ENCODE data around the gene SPINK8.
"Not testable (repeated sequence)": the region's sequence is repeated elsewhere in the genome, so short reads cannot be mapped to it uniquely, and the experiment has no call there.

Gene SPINK8

DNA sequence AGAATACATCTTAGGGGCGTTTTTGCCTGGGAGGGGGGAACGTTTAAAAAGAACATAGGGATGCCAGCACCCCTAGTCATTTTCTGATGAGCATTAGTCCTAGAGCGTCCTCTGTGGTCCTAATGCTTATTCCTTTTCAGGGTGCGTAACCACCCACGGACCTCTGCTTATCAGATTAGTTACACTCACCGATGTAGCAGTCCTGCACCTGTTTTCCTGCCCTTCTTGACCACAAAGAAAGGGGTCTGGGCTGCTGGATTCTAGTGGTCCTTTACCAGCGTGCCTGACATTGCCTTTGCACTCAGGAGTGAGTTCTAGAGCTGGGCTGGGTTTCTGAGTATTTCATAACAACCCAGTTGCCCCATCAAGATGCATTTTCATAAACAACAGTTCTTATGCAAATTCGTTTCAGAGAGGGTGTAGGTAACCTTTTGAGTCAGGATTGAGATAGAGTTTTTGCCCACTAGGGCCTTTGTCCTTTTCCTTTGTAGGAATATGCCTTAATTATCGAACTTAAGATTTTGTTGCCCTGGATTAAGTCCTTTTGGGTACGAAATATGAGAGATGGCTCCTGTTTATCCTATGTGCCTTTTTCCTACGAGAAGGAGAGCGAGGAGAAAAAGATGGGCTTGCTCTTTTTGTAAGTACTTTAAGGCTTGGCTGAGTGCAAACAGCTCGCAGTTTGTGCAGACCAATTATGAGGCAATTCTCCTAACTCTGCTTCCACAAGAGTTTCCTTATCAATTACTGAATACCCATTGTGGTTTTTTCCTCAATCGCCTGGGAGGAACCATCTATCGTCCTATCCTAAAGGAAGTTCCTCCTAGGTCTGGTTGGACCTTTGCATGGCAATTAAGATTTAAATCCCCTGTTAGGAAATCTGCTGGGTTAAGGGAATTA is at the start of gene SPINK8:
Gene SPINK8, minus strand, starts transcription at position 316 of the 900 bp plus-strand sequence. CDS start 5,320 bp downstream, outside the sequence.
- not testable (repeated sequence) for DNase-seq

DNA sequence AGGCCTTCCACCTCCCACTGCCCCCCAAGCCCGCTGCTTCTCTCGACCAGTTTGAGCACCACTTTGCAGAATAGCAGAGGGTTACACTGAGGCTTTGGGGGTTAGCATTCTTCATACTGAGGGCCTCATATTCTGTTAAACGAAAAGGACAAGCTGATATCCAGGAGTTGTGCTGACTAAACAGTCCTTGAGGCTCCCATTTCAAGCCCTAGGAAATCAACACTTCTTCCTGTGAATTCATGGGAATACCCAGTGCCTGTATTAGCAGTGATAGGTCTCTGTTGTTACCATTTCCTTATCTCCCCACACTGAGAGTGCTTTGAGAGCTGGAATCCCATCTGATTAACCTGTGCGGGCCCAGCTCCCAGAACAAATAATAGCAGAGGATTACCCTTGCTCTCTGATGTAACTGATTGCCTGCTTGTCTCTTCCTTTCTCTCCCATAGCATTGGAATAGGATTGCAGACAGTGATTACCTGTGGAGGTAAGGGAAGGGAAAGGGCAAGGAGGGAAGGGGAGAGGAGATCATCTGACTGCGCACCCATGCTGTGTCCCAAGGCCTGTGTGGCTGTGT is 39.5 kb upstream of the SPINK8 start:
- DNase-seq, result no peak

DNA sequence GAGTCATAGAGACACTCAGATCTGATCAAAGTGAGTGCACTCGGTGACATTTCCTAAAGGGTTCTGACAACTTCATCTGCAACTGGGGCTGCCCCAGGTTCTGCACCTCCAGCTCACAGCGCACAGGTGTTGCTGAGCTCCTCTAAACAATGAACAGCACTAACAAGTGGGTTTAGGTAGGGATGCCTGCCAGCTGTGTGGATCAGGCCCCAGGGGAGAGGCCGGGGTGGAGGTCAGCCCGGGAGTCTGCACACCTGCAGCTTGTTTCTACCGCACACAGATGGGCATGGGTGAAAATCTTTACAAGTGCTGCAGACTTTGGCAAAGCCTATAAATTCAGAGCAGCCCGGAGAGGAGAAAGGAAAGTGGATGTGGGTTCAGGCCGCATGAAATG is 38.9 kb upstream of the SPINK8 start:
- DNase-seq, result no peak

DNA sequence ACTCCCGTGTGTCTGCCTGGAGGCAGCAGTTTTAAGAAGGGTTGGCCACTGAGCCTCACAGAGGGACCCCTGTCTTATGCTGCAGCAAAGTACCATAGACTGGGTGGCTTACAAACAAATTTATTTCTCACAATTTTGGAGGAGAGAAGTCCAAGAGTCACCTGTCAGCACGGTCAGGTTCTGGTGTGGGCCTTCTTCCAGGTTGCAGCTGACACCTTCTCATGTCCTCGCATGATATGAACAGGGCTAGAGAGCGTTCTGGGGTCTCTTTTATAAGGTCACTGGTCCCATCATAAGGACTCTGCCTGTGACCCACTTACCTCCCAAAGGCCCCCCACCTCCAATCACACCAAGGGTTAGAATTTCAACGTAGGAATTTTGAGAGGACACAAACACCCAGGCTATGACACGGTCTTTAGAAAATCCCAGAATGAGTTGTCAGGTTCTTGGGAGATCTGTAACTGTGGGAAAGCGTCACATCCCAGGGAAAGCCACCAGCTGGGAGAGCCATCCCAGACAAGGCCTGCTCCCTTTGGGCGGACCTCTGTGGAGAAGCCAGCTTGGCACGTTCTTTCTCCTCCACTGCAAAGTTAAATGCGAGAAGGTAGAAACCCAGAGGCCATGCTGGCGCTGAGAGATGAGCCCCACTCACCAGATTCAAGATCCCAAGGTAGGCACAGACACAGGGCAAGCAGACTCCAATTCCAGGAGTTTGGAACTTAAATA is 38.4 kb upstream of the SPINK8 start, which contains the start of gene FBXW12:
Gene FBXW12, plus strand, starts transcription at position 569 of the 726 bp plus-strand sequence. CDS start 549 bp downstream, outside the sequence.
- DNase-seq, result no peak

DNA sequence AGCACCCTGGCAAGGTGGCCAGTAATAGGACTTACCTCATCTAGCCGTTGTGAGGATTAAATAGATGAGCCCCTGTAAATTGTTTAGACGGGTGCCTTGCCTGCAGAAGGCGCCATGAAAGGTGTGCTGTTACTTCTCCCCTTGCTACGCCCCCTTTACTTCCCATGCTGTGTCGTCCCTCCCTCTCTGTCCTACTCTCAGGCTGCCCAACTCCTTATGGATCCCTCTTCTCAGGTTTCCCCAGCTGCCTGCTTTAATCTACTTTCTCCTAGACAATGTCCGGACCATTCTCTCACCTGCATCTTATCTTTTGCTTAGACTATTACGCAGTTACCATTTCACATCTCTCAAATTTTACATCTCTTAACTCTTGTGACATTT is 36.9 kb upstream of the SPINK8 start:
- DNase-seq, result no peak

DNA sequence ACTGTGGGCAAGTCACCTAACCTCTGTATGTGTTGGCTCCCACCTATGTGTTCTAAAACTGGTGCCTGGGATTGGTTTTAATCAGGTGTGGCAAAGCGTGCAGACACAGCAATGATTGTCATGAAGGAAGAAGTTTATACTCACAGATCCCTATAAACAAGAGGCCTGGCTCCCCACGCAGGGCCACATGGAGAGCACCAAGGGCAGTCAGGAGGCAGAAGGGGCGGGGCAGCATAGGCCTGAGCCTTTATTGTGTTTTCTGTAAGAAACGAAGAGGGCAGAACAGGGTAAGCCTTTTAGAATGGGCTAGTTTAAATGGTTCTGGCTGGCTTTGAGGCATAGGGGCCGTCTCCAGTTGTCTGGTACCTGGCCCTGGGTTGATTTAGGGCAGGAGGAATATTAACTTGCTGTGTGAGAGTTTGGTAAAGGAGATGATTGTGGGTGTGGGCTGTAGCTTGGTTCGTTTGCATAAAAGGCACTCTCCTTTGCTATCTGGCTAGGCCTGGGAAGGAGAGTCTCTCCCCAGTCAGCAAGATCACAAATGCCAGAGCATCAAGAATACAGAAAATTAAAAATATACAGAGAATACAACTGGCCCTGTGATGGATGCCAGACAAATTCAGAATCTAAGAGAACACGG is 36.4 kb upstream of the SPINK8 start:
- DNase-seq, result no peak

DNA sequence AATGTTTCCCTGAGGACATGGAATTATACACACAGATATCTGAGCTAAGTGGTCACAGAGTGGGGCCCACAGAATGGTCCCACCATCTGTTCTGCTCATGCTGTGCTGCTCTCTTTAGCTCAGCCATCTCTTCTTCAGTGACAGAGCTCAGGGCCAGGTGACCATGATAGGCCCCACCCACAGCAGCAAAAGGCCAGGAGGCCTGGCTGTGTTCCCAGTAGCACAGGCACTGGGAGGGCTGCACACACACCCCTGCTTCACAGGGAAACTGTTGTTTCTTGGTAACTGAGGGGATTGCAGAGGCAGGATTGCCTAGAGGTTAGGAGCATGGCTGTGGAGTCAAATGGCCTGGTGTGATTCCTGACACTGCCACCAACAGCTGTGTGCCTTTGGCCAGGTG is 33.7 kb upstream of the SPINK8 start:
- no peak for DNase-seq

DNA sequence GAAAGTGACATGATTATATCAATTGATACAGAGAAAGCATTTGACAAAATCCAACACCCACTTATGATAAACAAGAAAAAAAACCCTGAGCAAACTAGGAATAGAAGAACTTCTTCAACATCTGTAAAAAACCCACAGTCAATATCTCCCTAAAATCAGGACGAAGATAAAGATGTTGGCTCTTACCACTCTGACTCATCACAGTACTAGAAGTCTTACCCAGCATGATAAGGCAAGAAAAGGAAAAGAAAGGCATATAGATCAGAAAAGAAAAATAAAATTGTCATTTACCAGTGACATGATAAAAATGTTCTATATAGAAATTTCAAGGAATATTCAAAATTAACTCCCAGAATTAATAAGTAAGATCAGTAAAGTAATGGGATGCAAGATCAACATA is 31.4 kb upstream of the SPINK8 start:
- DNase-seq, result no peak

DNA sequence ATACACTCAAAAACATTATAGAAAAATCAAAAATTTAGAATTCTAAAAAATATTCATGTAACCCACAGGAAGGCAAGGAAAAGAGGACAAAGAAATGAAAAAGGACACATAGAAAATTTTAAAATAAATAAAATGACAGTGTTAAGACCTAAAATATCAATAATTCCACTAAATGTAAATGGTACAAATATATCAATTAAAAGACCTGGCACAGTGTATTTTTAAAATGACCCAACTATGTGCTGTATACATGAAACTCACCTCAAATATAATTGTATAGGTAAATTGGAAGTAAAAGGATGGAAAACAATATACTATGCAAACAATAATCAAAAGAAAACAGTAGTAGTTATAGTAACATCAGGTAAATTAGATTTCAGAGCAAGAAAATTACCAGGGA is 28.5 kb upstream of the SPINK8 start:
- DNase-seq, result no peak

DNA sequence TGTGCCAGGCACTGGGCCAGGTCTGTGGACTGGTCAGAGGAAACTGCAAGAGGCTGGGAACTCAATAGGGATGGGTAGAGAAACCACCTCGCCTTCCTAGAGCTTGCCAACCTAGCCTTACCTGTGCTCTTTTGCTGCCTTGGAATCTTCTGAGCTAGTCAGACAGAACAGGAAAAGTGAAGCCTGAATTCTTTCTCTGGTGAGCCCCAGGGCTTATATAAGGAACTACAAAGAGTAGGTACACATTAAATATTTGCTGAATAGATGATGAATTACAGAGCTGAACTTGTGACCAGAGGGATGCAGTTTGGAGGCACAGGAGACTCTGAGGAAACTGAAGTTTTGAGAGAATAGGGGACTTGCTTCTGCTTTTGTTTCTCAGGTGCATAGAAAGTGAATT is 23.0 kb upstream of the SPINK8 start:
- DNase-seq, result no peak

DNA sequence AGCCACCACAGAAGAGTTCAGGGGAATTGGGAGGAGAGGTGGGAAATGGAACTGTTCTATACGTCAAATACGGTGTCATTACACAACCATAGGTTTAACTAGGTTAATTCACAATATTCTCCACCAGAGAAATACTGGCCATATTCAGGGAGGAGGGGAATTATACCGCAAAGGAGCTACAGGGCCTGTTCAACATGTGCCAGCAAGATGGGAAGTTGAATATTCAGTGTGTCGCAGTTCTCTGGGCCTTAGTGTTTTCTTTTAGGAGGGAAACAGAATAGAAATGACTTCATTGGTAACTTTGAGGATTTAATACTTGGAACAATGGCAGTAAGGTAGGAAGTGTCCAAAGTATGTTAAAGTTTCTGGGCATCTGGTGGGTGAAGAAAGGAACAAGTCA is 20.5 kb upstream of the SPINK8 start:
- DNase-seq, result no peak

DNA sequence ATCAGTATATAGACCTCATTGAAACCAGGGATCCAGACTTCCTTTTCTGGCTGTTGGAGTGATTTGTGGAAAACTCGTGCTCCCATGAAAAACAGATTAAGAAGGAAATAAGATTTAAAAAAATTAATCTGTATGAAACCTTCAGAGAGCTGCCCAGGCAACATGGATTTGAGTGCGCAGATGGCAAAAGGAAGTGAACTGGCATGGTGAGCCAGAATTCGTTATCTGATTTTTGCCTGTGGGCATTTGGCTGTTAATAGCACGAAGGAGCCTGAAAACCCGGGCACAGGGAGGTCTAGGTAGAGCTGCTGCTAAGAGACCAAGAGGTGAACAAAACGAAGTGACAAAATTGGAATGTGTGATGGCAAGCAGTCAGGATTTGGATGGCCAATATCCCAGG is 19.1 kb upstream of the SPINK8 start:
- no peak for DNase-seq

DNA sequence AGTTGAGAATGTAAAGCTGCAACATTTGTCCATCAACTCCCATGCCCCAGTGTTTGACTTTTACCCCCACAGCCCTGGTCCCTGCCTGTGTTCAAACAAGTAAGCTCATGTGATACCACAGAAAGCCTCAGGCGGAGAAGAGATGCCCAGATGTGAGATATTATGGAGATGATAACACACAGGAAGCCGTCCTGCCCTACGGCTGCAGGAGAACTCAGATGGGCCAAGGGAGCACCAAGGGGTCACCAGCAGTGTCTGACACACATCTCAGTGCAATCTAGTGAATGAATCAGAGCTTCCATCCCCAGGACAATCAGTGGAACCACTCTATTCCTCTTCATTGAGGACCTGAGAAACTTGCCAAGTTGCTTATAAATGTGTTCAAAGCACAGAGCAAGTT is 14.0 kb upstream of the SPINK8 start:
- no peak for DNase-seq

DNA sequence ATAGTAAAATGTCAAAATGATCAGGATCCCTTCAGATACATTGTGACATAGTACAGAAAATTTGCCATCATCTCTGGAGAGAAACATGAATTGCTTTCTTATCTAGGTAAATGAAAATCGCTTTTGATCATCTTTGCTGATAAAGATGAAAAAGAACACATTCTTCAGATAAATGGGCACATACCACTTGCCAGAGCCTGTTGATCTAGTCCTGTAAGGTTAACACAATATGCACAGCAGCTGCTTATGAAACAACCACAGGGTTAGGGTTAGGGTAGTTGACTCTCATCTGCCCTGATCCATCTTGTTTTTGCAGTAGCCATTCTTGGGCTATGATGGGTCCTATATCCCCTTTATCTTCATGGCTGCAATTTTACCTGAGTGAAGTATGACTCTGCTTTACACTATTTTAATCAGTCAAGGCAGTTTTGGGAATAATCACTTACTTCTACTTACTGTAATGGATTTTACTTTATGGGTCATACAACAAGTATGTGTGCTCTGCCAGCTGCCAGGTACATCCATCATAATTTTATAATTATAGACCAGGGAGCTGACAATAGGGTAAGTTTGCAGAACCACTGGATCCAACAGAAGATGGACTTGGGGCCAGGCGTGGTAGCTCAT is 12.6 kb upstream of the SPINK8 start:
- no peak for DNase-seq

DNA sequence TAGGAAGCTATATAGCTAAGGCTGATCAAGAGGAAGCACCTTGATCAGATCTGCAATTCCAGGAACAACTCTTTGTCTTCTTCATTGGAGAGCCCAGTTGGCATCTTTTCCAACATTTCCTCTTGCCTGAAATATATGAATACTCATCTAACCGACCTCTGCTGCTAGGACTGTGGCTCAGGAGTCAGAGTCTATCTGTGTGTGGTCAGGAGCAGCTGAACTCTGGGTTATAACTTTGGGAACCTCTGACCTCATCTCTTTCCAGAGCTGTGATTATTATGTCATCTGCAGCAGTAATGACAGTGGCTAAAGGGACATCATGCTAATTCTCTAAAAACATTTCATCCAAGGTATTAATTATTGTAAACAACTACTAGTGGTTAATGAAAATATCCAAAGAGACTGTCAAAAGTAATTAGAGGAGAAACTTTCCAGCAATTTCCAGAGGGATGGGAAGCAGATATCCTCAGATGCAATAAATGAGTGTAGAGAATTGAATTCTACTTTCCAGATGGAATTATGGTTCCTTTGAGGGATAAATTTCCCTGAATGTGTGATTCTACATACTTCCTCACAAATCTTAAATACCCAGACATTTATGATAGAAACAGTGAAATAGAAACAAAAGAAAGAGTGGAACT is 11.5 kb upstream of the SPINK8 start:
- DNase-seq, result no peak

DNA sequence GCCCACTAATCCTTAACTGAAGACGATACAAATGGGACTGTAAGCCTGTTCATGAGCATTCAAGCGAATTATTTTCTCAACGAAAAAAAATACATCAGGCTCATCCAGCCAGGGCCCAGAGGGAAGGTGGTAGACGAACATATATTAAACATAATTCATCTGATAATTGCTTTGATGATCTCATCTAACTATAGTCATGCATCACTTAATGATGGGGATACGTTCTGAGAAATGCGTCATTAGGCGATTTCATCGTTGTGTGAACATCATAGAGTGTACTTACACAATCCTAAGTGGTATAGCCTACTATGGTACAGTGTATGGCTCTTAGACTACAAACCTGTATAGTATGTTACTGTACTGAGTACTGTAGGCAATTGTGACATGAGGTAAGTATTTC is 10.0 kb upstream of the SPINK8 start:
- DNase-seq, result no peak

DNA sequence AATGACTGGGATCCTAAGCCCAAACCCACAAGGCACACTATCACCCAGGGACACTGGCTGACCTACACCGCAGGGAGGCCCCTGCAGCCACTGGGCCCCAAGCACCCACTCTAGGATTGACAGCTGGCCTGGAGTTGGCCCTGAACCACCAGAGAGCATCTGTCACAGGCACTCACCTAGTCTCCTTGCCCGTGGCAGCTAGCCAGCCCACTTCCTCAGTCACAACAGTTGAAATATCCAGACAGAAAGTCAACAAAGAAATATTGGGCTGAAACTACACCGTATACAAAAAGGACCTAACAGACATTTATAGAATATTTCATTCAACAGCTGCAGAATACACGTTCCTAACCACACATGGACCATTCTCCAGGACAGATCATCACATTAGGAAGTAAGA is 5.2 kb upstream of the SPINK8 start:
- DNase-seq, result no peak

DNA sequence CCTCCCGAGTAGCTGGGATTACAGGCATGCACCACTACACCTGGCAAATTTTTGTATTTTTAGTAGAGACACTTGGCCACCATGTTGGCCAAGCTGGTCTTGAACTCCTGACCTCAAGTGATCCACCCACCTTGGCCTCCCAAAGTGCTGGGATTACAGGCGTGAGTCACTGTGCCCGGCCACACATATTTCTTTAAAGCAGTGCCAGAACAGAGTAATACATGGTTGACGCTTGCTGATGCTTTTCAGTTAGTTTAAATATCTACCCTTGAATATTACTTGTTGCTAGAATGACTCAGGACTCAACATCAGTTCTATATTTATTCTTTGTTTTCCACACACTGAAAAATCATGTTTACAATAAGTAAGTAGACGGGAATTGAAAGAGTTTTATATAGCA is 4.1 kb upstream of the SPINK8 start:
- not testable (repeated sequence) for DNase-seq

DNA sequence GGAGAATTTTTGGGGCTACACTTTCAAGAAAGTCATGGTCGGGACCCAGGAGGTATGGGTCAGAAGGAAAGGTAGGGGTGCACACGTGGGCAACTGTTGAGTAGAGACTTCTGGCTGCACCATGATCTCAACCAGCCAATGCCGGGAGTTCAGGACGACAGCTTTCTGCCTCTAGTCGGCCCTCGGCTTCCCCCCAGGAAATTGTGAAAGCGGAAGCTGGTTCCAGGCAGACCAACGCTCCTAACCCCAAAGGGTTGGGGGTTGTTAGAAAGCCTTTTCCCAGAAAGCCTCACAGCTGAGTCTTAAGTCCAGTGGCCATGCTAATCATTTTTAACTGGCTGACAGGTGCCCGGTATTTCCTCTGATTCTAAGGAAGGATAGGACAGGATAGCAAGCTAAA is 1.8 kb upstream of the SPINK8 start:
- not testable (repeated sequence) for DNase-seq

DNA sequence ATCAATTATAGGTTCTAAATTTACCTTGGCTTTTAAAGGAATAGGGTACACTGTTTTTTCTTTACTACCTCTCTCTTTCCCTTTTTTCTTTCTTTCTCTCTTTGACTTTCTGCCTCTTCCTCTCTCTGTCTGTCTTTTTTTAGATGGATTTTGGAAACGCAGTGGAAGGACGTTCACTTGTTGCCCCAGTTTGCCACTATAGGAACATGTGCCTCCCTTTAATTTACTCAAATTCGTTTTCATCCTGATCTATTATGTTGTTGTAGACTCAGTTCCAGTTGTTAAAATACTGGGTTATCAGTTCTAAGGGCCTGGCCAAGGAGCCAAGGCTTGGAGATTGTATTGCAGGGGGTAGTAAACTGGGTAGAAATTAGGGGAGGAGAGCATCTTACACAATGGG is 1.1 kb upstream of the SPINK8 start:
- DNase-seq, result no peak

DNA sequence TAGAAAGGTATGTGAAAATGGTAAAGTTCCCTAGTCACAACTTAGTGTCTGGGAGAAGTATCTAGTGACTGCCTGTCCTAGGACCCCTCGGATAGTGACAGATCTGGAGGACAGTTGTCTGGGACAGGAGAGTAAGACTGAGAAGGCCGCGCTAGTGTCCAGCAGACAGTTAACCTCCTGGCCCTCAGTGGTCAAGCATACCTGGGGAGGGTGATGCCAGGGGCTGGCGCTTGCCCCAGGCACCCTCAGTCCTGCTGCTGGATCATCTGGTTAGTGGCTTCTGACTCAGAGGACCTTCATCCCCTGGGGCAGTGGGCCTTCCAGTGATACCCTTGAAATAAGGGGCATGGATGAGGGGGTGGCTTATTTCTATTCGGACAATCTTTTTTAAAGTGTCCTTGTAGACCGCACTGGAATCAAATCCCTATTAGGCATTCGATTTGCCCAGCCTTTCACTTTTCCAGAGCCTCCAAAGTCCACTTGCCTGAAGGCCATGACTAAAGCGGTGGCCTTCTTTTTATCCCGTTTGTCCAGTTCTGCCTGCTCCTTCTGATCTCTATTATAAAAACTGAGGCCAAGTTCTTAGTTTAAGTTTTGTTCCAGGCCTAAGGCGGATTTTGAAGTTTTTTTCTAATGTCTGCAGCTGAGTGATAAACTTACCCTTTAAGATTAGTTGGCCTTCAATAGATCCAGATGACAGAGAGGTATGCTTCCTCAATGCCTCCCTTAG is 1.6 kb downstream of the SPINK8 start:
- DNase-seq, result not testable (repeated sequence)

DNA sequence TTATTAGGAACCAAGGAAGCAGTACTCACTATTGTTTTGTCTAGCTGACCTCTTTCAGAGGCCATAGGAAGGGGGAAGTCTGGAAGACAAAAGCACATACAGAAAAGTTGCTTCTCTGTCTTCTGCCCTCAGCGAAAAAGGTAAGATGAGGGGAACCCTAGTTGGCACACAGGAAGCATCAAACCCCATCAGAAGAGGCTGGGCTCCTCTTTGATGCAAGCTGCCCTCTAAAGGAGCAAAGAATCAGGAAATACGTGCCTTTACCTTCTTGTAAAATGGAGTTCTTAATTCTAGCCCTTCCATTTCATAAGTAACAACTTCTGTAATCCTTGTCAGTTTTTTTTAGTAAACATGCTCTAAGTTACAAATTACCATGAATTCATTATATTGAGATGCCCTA is 12.5 kb downstream of the SPINK8 start:
- no peak for DNase-seq
